Transverse colon (tissue), 4 donors: ENCODE data around the gene PARS2. TPM values are rescaled to one million over a fixed set of nuclear protein-coding genes. Genes with fewer than 3 reads are reported as not detected.
A peak's percentile ranks its signal among the peaks of the same experiment; 100 is the strongest.

ENCODE experiments used
- DNase-seq: peaks from one replicate; pipeline ENCODE4 v3.0.0-alpha.2; 2019
- H3K27ac ChIP-seq, 4 donors: fragments of 200-600 bp; sonication (generic); 2 replicates each; pipeline ENCODE4 v1.5.1; 2016 to 2018; ENCODE audit warnings: inconsistent platforms in 4 of 4
- H3K27me3 ChIP-seq: fragments of 200-600 bp; sonication (generic); 2 replicates; pipeline ENCODE4 v1.5.1; 2017; ENCODE audit warnings: inconsistent platforms
- H3K36me3 ChIP-seq, 4 donors: fragments of 200-600 bp; sonication (generic); 2 replicates each; pipeline ENCODE4 v1.5.1; 2017 to 2019; ENCODE audit warnings: inconsistent platforms in 4 of 4
- H3K4me1 ChIP-seq, 4 donors: fragments of 200-600 bp; sonication (generic); 2 replicates each; pipeline ENCODE4 v1.5.1; 2017 to 2020; ENCODE audit warnings: inconsistent platforms in 4 of 4
- H3K4me3 ChIP-seq, 4 donors: fragments of 200-600 bp; sonication (generic); 1 replicate in 1 of 4; 2 replicates in 3 of 4; pipeline versions ENCODE4 v1.5.1 to v1.6.1; 2017 to 2019; ENCODE audit warnings: inconsistent platforms in 4 of 4
- H3K9me3 ChIP-seq, 2 donors: fragments of 200-600 bp; sonication (generic); 2 replicates each; pipeline ENCODE4 v1.5.1; 2017 to 2019; ENCODE audit warnings: inconsistent platforms in 2 of 2
- CTCF ChIP-seq, 5 experiments: fragments of 200-600 bp in 3 of 5; fragments of 450-650 bp in 2 of 5; sonication (generic) in 3 of 5; IDR thresholded peaks; 1 replicate in 2 of 5; 2 replicates in 3 of 5; pipeline ENCODE4 v1.5.1; 2016 to 2017; ENCODE audit warnings: antibody characterized with exemption in 5 of 5, inconsistent platforms in 3 of 5, mild to moderate bottlenecking in 2 of 5, moderate library complexity in 1 of 5
- EP300 ChIP-seq: sonication (generic); formaldehyde crosslinking; IDR thresholded peaks from one replicate; pipeline ENCODE4 v1.6.1; 2017; ENCODE audit warnings: antibody characterized with exemption, low read depth
- POLR2A ChIP-seq: fragments of 450-650 bp; IDR thresholded peaks from one replicate; pipeline ENCODE4 v1.6.1; 2016; ENCODE audit warnings: antibody characterized with exemption, mild to moderate bottlenecking, moderate library complexity
- POLR2AphosphoS5 ChIP-seq, 3 donors: sonication (generic); formaldehyde crosslinking; IDR thresholded peaks; one replicate each; pipeline ENCODE4 v1.6.1; 2016; ENCODE audit warnings: antibody characterized with exemption in 3 of 3
- WGBS, 2 donors: methylation state at CpG; one replicate each; pipeline ENCODE4 v1.1.5; 2018; ENCODE audit warnings: low coverage in 1 of 2; 5-methylcytosine and 5-hydroxymethylcytosine counted together
- in situ Hi-C, 4 donors: fragments of 200-750 bp; cut with MboI; loops; one replicate each; pipeline versions ENCODE4 v1.15.0 to v1.15.1; 2017; ENCODE audit warnings: low sequenced_read_pairs in 3 of 4, low pct_ligation_motif_present in 1 of 4, low pct_unique_long_range_greater_than_20kb in 1 of 4
- intact Hi-C: fragments of 100-400 bp; cut with DNase I; formaldehyde crosslinking; loops from one replicate; pipeline ENCODE4 v1.15.1; 2023; ENCODE audit warnings: low total_unique reads
- total RNA-seq, 4 donors: library from RNA; depleted of rRNA; stranded (reverse); fragments of >200 nt; gene quantifications; one replicate each; pipeline ENCODE4 v1.1.0, GENCODE V29; 2016

Gene PARS2
- total RNA-seq, 4 donors from 2014 or later: 8.9 to 13.5 (median 9.1) TPM; not detected in 1

DNA sequence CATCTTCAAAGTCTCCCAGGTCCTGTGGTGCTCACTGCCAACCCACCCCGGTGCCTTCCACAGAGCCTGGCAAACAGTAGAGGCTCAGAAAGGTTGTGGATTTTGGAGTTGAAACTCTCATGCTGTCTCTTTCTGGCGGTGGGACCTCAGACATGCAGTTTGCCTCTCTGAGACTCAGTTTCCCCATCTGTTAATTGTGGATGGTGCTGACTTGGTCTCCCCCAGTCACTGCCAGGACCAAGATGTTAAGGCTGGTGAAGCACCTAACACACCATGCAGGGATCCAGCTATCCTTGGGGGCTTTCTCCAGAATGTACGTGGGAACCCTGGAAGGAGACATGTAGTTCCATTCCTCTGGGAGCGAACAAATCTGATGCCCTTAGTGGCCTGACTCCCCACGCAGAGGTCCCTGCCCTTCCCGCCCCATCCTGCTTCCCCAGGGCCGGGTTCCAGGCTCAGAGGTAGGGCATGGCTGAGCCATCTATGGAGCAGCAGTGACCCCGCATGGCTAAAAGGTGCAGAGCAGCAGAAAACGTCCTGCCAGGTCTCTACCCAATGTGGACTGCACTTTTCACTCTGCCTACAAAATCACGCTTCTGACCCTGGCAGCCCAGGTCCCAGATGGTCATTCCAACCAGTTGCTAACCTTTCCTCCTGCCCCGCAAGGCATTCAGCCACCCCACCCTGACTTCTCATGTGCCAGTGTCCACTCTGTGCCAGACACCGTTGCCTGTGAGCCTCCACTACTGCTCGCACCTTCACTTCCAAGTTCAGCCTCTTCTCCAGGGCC, 46.0 kb upstream of the PARS2 start:
- in situ Hi-C loops (loop anchor here in 2 of 4 donors (10.0 to 25.0 kb wide), 2 partner anchors 146 to 748 kb away; partner anchors contain the start of genes TCEANC2 (in 1 of the 2) and TMEM59 (in 1 of the 2)), intact Hi-C loops (loop anchor here (5.0 to 10.0 kb wide), 2 partner anchors 138 to 316 kb away; no protein-coding TSS in a partner anchor)
- no peak overlapping the region for H3K27ac ChIP-seq
- no peak overlapping the region for H3K4me3 ChIP-seq
- no peaks in the 10 kb centered on the region for H3K36me3 ChIP-seq
- no peak for TF ChIP-seq EP300
- no peak for TF ChIP-seq POLR2AphosphoS5 (IDR thresholded peaks at IDR 0.05)
- peak; percentile 74 to 88 (median 80) for TF ChIP-seq CTCF (IDR thresholded peaks at IDR 0.05)
- peaks cover 0 to 34% (median 14%) of the 10 kb centered on the region in 4 donors for H3K4me1 ChIP-seq
- 39% methylated on average over 10 of the region's 13 CpGs; no CpG with 5 or more reads in 1 of the 2 donors for WGBS, 2 donors
- peak; percentile 81 for DNase-seq
- no peaks in the 10 kb centered on the region for H3K9me3 ChIP-seq
- H3K27me3 ChIP-seq: no peaks in the 10 kb centered on the region

- Histone ChIP-seq H3K27ac (no peak overlapping the region), H3K9me3 (no peaks in the 10 kb centered on the region), H3K36me3 (no peaks in the 10 kb centered on the region), H3K27me3 (no peaks in the 10 kb centered on the region), H3K4me1 (peaks cover 0 to 31% (median 13%) of the 10 kb centered on the region in 4 donors), H3K4me3 (no peak overlapping the region)
- DNase-seq: peak; percentile 11
- in situ Hi-C loops (loop anchor here in 3 of 4 donors (10.0 to 25.0 kb wide), 3 partner anchors 135 to 747 kb away; partner anchors contain the start of genes TCEANC2 (in 1 of the 3) and TMEM59 (in 1 of the 3)), intact Hi-C loops (loop anchor here (5.0 to 10.0 kb wide), 2 partner anchors 137 to 315 kb away; no protein-coding TSS in a partner anchor)
- 42 to 63% methylated on average over 3 of the region's 3 CpGs for WGBS, 2 donors
- no peak for TF ChIP-seq POLR2AphosphoS5 (IDR thresholded peaks at IDR 0.05)
- no peak for TF ChIP-seq POLR2A
- no peak for TF ChIP-seq EP300
- no peak for TF ChIP-seq CTCF (IDR thresholded peaks at IDR 0.05)
Measured at GRCh38 chr1:54809496-54810074, 45.3 kb upstream of the PARS2 start.

GRCh38 chr1:54808443-54809207, 44.3 kb upstream of the PARS2 start:
- Histone ChIP-seq H3K27me3 (no peaks in the 10 kb centered on the region), H3K4me3 (no peak overlapping the region), H3K9me3 (no peaks in the 10 kb centered on the region), H3K36me3 (no peaks in the 10 kb centered on the region), H3K27ac (no peak overlapping the region), H3K4me1 (peaks cover 0 to 29% (median 10%) of the 10 kb centered on the region in 4 donors)
- WGBS, 2 donors: 86 to 100% methylated on average over 2 to 12 of the region's 12 CpGs
- TF ChIP-seq EP300 (no peak), POLR2AphosphoS5 (IDR thresholded peaks at IDR 0.05) (no peak), CTCF (IDR thresholded peaks at IDR 0.05) (peak in 2 of 5 experiments; percentile 6 to 26)
- in situ Hi-C loops: loop anchor here in 2 of 4 donors (10.0 to 25.0 kb wide), 2 partner anchors 134 to 746 kb away; partner anchors contain the start of genes TCEANC2 (in 1 of the 2) and TMEM59 (in 1 of the 2)
- DNase-seq: peak; percentile 6
- intact Hi-C loops: no loop called here
